ENCODE data around the gene GLYAT.

Gene GLYAT

GRCh38 chr11:58676563-58677135 lies 55.1 kb downstream of the GLYAT start:
- Histone ChIP-seq H2AFZ (ENCODE audit: low read length) (peak overlapping the region; percentile 75; the same call in 1 of the 2 replicates), H3K4me2 (ENCODE audit: low read depth, low read length, poor library complexity, severe bottlenecking) (no peak overlapping the region), H4K20me1 (ENCODE audit: insufficient read depth, low read length, poor library complexity, severe bottlenecking) (no peaks in the 10 kb centered on the region), H3K27me3 (ENCODE audit: insufficient read depth, low read length, poor library complexity, severe bottlenecking) (no peaks in the 10 kb centered on the region), H3F3A (ENCODE audit: low read depth) (no peaks in the 10 kb centered on the region), H3K4me3 (ENCODE audit: low read length, poor library complexity, severe bottlenecking) (no peak overlapping the region), H3K79me2 (ENCODE audit: insufficient read depth, low read length) (no peaks in the 10 kb centered on the region), H3K36me3 (ENCODE audit: insufficient read depth, low read length) (no peaks in the 10 kb centered on the region), H3K4me1 (ENCODE audit: insufficient read depth, low read length, poor library complexity, severe bottlenecking) (no peaks in the 10 kb centered on the region), H3K9me2 (replicated peaks; ENCODE audit: low read depth, low read length) (no peaks in the 10 kb centered on the region), H3K9me3 (ENCODE audit: insufficient read depth, low read depth, low read length) (no peaks in the 10 kb centered on the region), H3K9ac (ENCODE audit: low read depth, low read length, poor library complexity, severe bottlenecking) (no peak overlapping the region)
- TF ChIP-seq EZH2phosphoT487 (IDR thresholded peaks at IDR 0.05; ENCODE audit: borderline replicate concordance) (no peak), CTCF (conservative IDR thresholded peaks at IDR 0.05; ENCODE audit: low read length) (no peak)

- H3K9me3 ChIP-seq (ENCODE audit: insufficient read depth, low read depth, low read length): no peaks in the 10 kb centered on the region
- H3K4me1 ChIP-seq (ENCODE audit: insufficient read depth, low read length, poor library complexity, severe bottlenecking): no peaks in the 10 kb centered on the region
- H3K27me3 ChIP-seq (ENCODE audit: insufficient read depth, low read length, poor library complexity, severe bottlenecking): no peaks in the 10 kb centered on the region
- peak overlapping the region; percentile 75 for H2AFZ ChIP-seq (ENCODE audit: low read length)
- no peaks in the 10 kb centered on the region for H3F3A ChIP-seq (ENCODE audit: low read depth)
- H3K79me2 ChIP-seq (ENCODE audit: insufficient read depth, low read length): no peaks in the 10 kb centered on the region
- H3K4me2 ChIP-seq (ENCODE audit: low read depth, low read length, poor library complexity, severe bottlenecking): no peak overlapping the region
- H3K36me3 ChIP-seq (ENCODE audit: insufficient read depth, low read length): no peaks in the 10 kb centered on the region
- H3K9ac ChIP-seq (ENCODE audit: low read depth, low read length, poor library complexity, severe bottlenecking): no peak overlapping the region
- no peaks in the 10 kb centered on the region for H4K20me1 ChIP-seq (ENCODE audit: insufficient read depth, low read length, poor library complexity, severe bottlenecking)
- H3K9me2 ChIP-seq (replicated peaks; ENCODE audit: low read depth, low read length): no peaks in the 10 kb centered on the region
- no peak overlapping the region for H3K4me3 ChIP-seq (ENCODE audit: low read length, poor library complexity, severe bottlenecking)
- TF ChIP-seq CTCF (conservative IDR thresholded peaks at IDR 0.05; ENCODE audit: low read length) (peak; percentile 97), EZH2phosphoT487 (IDR thresholded peaks at IDR 0.05; ENCODE audit: borderline replicate concordance) (no peak)
These were observed 56.2 kb downstream of the GLYAT start for GRCh38 chr11:58675334-58676155.

- Histone ChIP-seq H3K4me3 (ENCODE audit: low read length, poor library complexity, severe bottlenecking) (no peak overlapping the region), H3K9ac (ENCODE audit: low read depth, low read length, poor library complexity, severe bottlenecking) (no peak overlapping the region), H3K27me3 (ENCODE audit: insufficient read depth, low read length, poor library complexity, severe bottlenecking) (no peaks in the 10 kb centered on the region), H3K4me1 (ENCODE audit: insufficient read depth, low read length, poor library complexity, severe bottlenecking) (no peaks in the 10 kb centered on the region), H3K4me2 (ENCODE audit: low read depth, low read length, poor library complexity, severe bottlenecking) (no peak overlapping the region), H3K79me2 (ENCODE audit: insufficient read depth, low read length) (no peaks in the 10 kb centered on the region), H4K20me1 (ENCODE audit: insufficient read depth, low read length, poor library complexity, severe bottlenecking) (no peaks in the 10 kb centered on the region), H3K9me2 (replicated peaks; ENCODE audit: low read depth, low read length) (no peaks in the 10 kb centered on the region), H3F3A (ENCODE audit: low read depth) (no peaks in the 10 kb centered on the region), H3K36me3 (ENCODE audit: insufficient read depth, low read length) (no peaks in the 10 kb centered on the region), H3K9me3 (ENCODE audit: insufficient read depth, low read depth, low read length) (no peaks in the 10 kb centered on the region), H2AFZ (ENCODE audit: low read length) (no peak overlapping the region)
- TF ChIP-seq EZH2phosphoT487 (IDR thresholded peaks at IDR 0.05; ENCODE audit: borderline replicate concordance): no peak
- TF ChIP-seq CTCF (conservative IDR thresholded peaks at IDR 0.05; ENCODE audit: low read length): no peak
These were observed 57.1 kb downstream of the GLYAT start for GRCh38 chr11:58674609-58675008.
